Adrenal gland (tissue), 5 donors: Measurements from ENCODE around the gene POLR1C.

Source experiments
- CTCF ChIP-seq, 6 experiments: fragments of 450-650 bp in 4 of 6; fragments of 200-600 bp in 2 of 6; sonication (generic) in 1 of 6; IDR thresholded peaks; 1 replicate in 5 of 6; 2 replicates in 1 of 6; pipeline versions ENCODE4 v1.5.1 to v1.8.0; 2016 to 2021; ENCODE audit warnings: antibody characterized with exemption in 6 of 6, mild to moderate bottlenecking in 2 of 6, moderate library complexity in 1 of 6
- POLR2A ChIP-seq, 2 donors: fragments of 450-650 bp; IDR thresholded peaks; one replicate each; pipeline ENCODE4 v1.6.1; 2017; ENCODE audit warnings: antibody characterized with exemption in 2 of 2, mild to moderate bottlenecking in 2 of 2, moderate library complexity in 1 of 2
- donor health status: DM: no; HTN: no; CAD: no.

GRCh38 chr6:43503443-43503842 is 13.4 kb upstream of the POLR1C start:
- no peak for TF ChIP-seq CTCF (IDR thresholded peaks at IDR 0.05)
- TF ChIP-seq POLR2A (IDR thresholded peaks at IDR 0.05): no peak
